ENCODE results near the gene ADARB1.

ADARB1 gene

DNA sequence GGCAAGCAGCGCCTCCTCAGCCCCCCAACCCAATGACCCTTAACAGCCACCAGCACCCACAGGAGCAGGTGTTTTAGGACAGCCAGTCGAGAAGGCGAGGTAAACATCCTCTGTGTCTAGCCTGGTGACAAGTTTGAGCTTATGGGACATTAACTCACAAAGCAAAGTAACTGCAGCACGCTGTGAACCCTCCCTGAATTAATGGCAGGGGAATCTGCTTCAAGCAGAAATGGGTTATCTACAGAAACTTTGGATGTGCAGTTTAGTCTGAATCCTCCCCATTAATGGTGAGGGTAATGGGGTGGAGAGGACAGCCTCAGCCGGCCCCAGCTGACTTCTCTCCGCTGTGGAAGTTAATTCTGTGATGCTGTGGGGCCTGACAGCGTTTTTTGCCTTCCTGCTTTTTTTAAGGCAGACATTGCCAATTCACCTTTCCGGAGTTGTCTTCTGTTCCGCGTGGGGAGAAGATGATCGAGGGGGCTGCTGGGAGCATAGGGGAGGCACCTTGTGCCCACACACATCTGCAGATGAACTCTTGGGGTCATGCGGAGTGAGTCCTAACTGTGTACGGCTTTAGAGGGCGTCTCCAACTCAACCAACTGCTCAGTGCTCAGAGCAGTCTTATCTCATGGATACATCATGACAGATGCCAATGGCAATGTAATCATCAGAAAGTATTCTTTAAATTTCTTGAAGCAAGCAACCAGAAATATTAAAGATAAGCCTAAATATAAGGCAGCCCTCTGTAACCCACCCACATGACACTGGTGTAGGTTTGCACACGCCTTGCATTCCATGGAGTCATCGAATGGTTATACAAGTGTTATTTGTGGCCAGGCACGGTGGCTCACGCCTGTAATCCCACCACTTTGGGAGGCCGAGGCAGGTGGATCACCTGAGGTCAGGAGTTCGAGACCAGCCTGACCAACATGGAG is 172.3 kb downstream of the ADARB1 start (continued):
- TF ChIP-seq, protein P1, sequence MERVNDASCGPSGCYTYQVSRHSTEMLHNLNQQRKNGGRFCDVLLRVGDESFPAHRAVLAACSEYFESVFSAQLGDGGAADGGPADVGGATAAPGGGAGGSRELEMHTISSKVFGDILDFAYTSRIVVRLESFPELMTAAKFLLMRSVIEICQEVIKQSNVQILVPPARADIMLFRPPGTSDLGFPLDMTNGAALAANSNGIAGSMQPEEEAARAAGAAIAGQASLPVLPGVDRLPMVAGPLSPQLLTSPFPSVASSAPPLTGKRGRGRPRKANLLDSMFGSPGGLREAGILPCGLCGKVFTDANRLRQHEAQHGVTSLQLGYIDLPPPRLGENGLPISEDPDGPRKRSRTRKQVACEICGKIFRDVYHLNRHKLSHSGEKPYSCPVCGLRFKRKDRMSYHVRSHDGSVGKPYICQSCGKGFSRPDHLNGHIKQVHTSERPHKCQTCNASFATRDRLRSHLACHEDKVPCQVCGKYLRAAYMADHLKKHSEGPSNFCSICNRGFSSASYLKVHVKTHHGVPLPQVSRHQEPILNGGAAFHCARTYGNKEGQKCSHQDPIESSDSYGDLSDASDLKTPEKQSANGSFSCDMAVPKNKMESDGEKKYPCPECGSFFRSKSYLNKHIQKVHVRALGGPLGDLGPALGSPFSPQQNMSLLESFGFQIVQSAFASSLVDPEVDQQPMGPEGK (CRISPR knock-in tag; IDR thresholded peaks at IDR 0.05; ENCODE audit: borderline replicate concordance) = no peak
- TF ChIP-seq ZNF565 (CRISPR knock-in tag; conservative IDR thresholded peaks at IDR 0.05; ENCODE audit: low read depth) (no peak), CSDC2 (CRISPR knock-in tag; IDR thresholded peaks at IDR 0.05) (no peak), TSHZ2 (CRISPR knock-in tag; IDR thresholded peaks at IDR 0.05) (no peak)
- TF ChIP-seq, protein P2, sequence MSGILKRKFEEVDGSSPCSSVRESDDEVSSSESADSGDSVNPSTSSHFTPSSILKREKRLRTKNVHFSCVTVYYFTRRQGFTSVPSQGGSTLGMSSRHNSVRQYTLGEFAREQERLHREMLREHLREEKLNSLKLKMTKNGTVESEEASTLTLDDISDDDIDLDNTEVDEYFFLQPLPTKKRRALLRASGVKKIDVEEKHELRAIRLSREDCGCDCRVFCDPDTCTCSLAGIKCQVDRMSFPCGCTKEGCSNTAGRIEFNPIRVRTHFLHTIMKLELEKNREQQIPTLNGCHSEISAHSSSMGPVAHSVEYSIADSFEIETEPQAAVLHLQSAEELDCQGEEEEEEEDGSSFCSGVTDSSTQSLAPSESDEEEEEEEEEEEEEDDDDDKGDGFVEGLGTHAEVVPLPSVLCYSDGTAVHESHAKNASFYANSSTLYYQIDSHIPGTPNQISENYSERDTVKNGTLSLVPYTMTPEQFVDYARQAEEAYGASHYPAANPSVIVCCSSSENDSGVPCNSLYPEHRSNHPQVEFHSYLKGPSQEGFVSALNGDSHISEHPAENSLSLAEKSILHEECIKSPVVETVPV (CRISPR knock-in tag; IDR thresholded peaks at IDR 0.05) = no peak

DNA sequence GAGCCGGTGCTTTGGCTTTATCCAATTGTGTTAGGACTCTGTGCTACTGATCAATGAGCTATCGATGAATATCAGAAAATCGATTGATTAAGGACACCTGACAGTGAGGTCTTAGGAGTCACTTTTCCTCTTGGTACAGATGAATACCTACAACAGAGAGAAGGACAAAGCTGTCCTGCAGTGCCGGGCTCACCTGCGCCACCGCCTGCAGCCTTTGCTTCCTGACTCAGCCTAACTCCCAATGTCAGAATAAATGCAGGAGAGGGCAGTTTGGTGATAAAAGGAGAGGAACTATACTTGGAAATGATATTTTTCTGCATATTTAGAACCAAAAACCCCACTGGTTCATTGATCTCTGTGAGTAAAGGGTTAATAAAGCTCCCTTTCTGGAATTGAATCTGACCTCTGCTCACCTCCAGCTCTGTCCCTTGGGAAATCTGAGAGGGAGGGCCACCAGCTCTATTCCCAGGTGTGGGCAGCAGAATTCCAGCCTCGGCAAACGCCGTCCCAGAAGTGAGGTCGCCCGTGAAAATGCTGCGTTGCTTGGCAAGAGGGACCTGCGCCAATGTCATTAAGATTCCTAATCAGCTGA is 174.0 kb downstream of the ADARB1 start:
- no peak for ATAC-seq
- no peak for TF ChIP-seq CSDC2 (CRISPR knock-in tag; IDR thresholded peaks at IDR 0.05)
- no peak for TF ChIP-seq ZNF565 (CRISPR knock-in tag; conservative IDR thresholded peaks at IDR 0.05; ENCODE audit: low read depth)
- TF ChIP-seq ZC3H10 (CRISPR knock-in tag; IDR thresholded peaks at IDR 0.05) = no peak
- no peak for TF ChIP-seq GLIS3 (CRISPR knock-in tag; IDR thresholded peaks at IDR 0.05)
- TF ChIP-seq ISL1 (CRISPR knock-in tag; IDR thresholded peaks at IDR 0.05) = no peak
- TF ChIP-seq TOX (CRISPR knock-in tag; IDR thresholded peaks at IDR 0.05; ENCODE audit: borderline replicate concordance) = no peak
- TF ChIP-seq PPARA (CRISPR knock-in tag; IDR thresholded peaks at IDR 0.05; ENCODE audit: borderline replicate concordance) = no peak

DNA sequence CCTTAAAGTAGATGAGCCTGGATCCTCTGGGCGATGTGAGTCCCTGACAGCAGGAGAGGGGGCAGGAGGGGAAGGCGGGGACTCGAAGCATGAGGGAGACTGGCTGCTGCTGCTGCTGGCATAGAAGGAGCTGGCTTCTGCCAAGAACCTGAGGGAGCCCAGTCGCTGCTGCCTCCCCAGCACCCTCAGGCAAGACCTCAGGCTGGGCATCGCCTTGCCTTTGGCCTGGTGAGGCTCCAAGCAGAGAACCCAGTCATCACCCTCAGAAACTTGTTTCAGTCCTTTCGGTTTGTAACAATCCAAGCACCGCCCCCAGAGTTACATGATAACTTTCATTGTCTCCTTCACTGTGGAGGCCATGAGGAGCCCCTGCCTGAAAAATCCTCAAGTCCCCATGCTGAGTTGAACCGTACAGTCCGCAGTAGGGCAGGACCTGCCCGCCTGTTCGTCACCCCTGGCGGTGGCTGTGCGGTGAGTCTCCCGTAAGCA is 174.6 kb downstream of the ADARB1 start:
- ATAC-seq = peak; percentile 85
- TF ChIP-seq, protein P1 (CRISPR knock-in tag; IDR thresholded peaks at IDR 0.05; ENCODE audit: borderline replicate concordance) = no peak
- TF ChIP-seq ZFP3 (CRISPR knock-in tag; IDR thresholded peaks at IDR 0.05) (no peak), TSHZ2 (CRISPR knock-in tag; IDR thresholded peaks at IDR 0.05) (no peak), ZNF565 (CRISPR knock-in tag; conservative IDR thresholded peaks at IDR 0.05; ENCODE audit: low read depth) (no peak), ESRRG (CRISPR knock-in tag; IDR thresholded peaks at IDR 0.05) (no peak), SNAI2 (CRISPR knock-in tag; IDR thresholded peaks at IDR 0.05) (no peak), PPARA (CRISPR knock-in tag; IDR thresholded peaks at IDR 0.05; ENCODE audit: borderline replicate concordance) (no peak), ISL1 (CRISPR knock-in tag; IDR thresholded peaks at IDR 0.05) (no peak), ZNF8 (CRISPR knock-in tag; IDR thresholded peaks at IDR 0.05) (no peak), OSR1 (CRISPR knock-in tag; IDR thresholded peaks at IDR 0.05) (no peak), GLIS3 (CRISPR knock-in tag; IDR thresholded peaks at IDR 0.05) (no peak), CSDC2 (CRISPR knock-in tag; IDR thresholded peaks at IDR 0.05) (no peak), TOX (CRISPR knock-in tag; IDR thresholded peaks at IDR 0.05; ENCODE audit: borderline replicate concordance) (no peak)
- TF ChIP-seq, protein P2 (CRISPR knock-in tag; IDR thresholded peaks at IDR 0.05) = no peak
- TF ChIP-seq, protein P3, sequence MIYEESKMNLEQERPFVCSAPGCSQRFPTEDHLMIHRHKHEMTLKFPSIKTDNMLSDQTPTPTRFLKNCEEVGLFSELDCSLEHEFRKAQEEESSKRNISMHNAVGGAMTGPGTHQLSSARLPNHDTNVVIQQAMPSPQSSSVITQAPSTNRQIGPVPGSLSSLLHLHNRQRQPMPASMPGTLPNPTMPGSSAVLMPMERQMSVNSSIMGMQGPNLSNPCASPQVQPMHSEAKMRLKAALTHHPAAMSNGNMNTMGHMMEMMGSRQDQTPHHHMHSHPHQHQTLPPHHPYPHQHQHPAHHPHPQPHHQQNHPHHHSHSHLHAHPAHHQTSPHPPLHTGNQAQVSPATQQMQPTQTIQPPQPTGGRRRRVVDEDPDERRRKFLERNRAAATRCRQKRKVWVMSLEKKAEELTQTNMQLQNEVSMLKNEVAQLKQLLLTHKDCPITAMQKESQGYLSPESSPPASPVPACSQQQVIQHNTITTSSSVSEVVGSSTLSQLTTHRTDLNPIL (CRISPR knock-in tag; IDR thresholded peaks at IDR 0.05; ENCODE audit: low read depth) = no peak
